Measurements from ENCODE around the gene SPATA13.
"Not testable (repeated sequence)": the region's sequence is repeated elsewhere in the genome, so short reads cannot be mapped to it uniquely, and the experiment has no call there.

SPATA13 gene

GRCh38 chr13:24160458-24161009 lies at the start of gene SPATA13:
TSS of gene SPATA13 (plus strand) at chr13:24160720. CDS start at chr13:24222930, 62,210 bp downstream.
- DNase-seq, result peak; percentile 94 to 95

GRCh38 chr13:24112791-24113190 lies 47.7 kb upstream of the SPATA13 start:
- no peak for DNase-seq

GRCh38 chr13:24115671-24116070 lies 44.8 kb upstream of the SPATA13 start:
- no peak for DNase-seq

- DNase-seq, result no peak
Measured at GRCh38 chr13:24116131-24116530, 44.4 kb upstream of the SPATA13 start.

- DNase-seq, result no peak
Measured at GRCh38 chr13:24118576-24118975, 41.9 kb upstream of the SPATA13 start.

- DNase-seq, result no peak
Measured at GRCh38 chr13:24119626-24120508, 40.7 kb upstream of the SPATA13 start.

GRCh38 chr13:24122045-24122444 lies 38.5 kb upstream of the SPATA13 start:
- DNase-seq, result not testable (repeated sequence)

GRCh38 chr13:24122569-24122968 lies 38.0 kb upstream of the SPATA13 start:
- no peak for DNase-seq

GRCh38 chr13:24123761-24124160 lies 36.8 kb upstream of the SPATA13 start:
- DNase-seq, result no peak

GRCh38 chr13:24124789-24125476 lies 35.6 kb upstream of the SPATA13 start:
- no peak for DNase-seq

- no peak for DNase-seq
Measured at GRCh38 chr13:24127116-24127631, 33.3 kb upstream of the SPATA13 start.

- no peak for DNase-seq
Measured at GRCh38 chr13:24128112-24128511, 32.4 kb upstream of the SPATA13 start.

GRCh38 chr13:24128962-24129361 lies 31.6 kb upstream of the SPATA13 start:
- DNase-seq, result no peak

- DNase-seq, result no peak
Measured at GRCh38 chr13:24129914-24130774, 30.4 kb upstream of the SPATA13 start.

- DNase-seq, result no peak
Measured at GRCh38 chr13:24131749-24132148, 28.8 kb upstream of the SPATA13 start.

- DNase-seq, result no peak
Measured at GRCh38 chr13:24133021-24133795, 27.3 kb upstream of the SPATA13 start.

GRCh38 chr13:24134231-24134630 lies 26.3 kb upstream of the SPATA13 start:
- DNase-seq, result no peak

GRCh38 chr13:24134757-24135156 lies 25.8 kb upstream of the SPATA13 start:
- no peak for DNase-seq

- DNase-seq, result no peak
Measured at GRCh38 chr13:24135674-24136300, 24.7 kb upstream of the SPATA13 start.

- DNase-seq, result no peak
Measured at GRCh38 chr13:24138911-24139310, 21.6 kb upstream of the SPATA13 start.

GRCh38 chr13:24141333-24141910 lies 19.1 kb upstream of the SPATA13 start:
- DNase-seq, result no peak

All from stimulated activated CD4-positive, alpha-beta T cell treated with anti-CD3 and anti-CD28 coated beads, Interleukin-2, amount 100 ng/mL, for 48 hours (primary cell).